K562 (cell line): ENCODE results near the gene CTBS. TPM values are rescaled to one million over a fixed set of nuclear protein-coding genes. Genes with fewer than 3 reads are reported as not detected.

Source experiments
- polyA plus RNA-seq, 8 experiments: library from polyadenylated mRNA; depleted of rRNA in 4 of 8; stranded (reverse) in 5 of 8; unstranded in 3 of 8; fragments of >200 nt; fragmentation: Nextera tagmentation in 2 of 8; fragmentation: Illumina TruSeq in 1 of 8; extraction: Ambion mirVana in 2 of 8; extraction: Trizol in 1 of 8; gene quantifications; 2 replicates each; pipeline versions ENCODE4 v1.2.1 to v1.2.3, GENCODE V29; 2011 to 2014; ENCODE audit warnings: inconsistent platforms in 1 of 8, missing spikeins in 1 of 8
- total RNA-seq, 7 experiments: library from RNA; depleted of rRNA in 6 of 7; stranded (reverse); fragments of >200 nt in 6 of 7; fragmentation: Illumina TruSeq in 2 of 7; extraction: Trizol in 2 of 7; gene quantifications; 2 replicates each; pipeline versions ENCODE4 v1.2.1 to v1.2.3, GENCODE V29; 2011 to 2021; ENCODE audit warnings: low replicate concordance in 1 of 7

Gene CTBS
- total and polyA plus RNA-seq, 9 of the 15 experiments (the other 6 are each of a cell fraction or from before 2014, with no cell fraction given): 3.0 to 19.8 (median 9.9) TPM

Other genes with a start within 250 kb of the CTBS start
- not detected in 2 replicates for gene DNASE2B, start 176.0 kb downstream of the CTBS start, total RNA-seq (2014; rRNA removed)
- not detected in 2 replicates for gene DNASE2B, start 176.0 kb downstream of the CTBS start, total RNA-seq (2014; rRNA removed; fragmentation: Illumina TruSeq; extraction: Trizol)
- not detected in 2 replicates for gene DNASE2B, start 176.0 kb downstream of the CTBS start, total RNA-seq (2015; rRNA removed; fragmentation: Illumina TruSeq; extraction: Trizol)
- not detected in 2 replicates for gene DNASE2B, start 176.0 kb downstream of the CTBS start, total RNA-seq (2021)
- not detected in 2 replicates for gene DNASE2B, start 176.0 kb downstream of the CTBS start, polyA plus RNA-seq (2011; rRNA removed)
- gene DNASE2B, start 176.0 kb downstream of the CTBS start, polyA plus RNA-seq (2014; fragmentation: Illumina TruSeq; extraction: Trizol): not detected in 2 replicates
- gene DNASE2B, start 176.0 kb downstream of the CTBS start, polyA plus RNA-seq (2014; fragmentation: Nextera tagmentation; extraction: Ambion mirVana): not detected
- not detected in 2 replicates for gene DNASE2B, start 176.0 kb downstream of the CTBS start, polyA plus RNA-seq (2014; rRNA removed)
- 101 and 113 TPM in 2 replicates for gene RPF1, start 95.2 kb downstream of the CTBS start, total RNA-seq (2014; rRNA removed)
- gene RPF1, start 95.2 kb downstream of the CTBS start, total RNA-seq (2014; rRNA removed; fragmentation: Illumina TruSeq; extraction: Trizol): 90.2 and 101 TPM in 2 replicates
- 91.9 and 99.8 TPM in 2 replicates for gene RPF1, start 95.2 kb downstream of the CTBS start, total RNA-seq (2015; rRNA removed; fragmentation: Illumina TruSeq; extraction: Trizol)
- 52.4 and 54.8 TPM in 2 replicates for gene RPF1, start 95.2 kb downstream of the CTBS start, total RNA-seq (2021)
- gene RPF1, start 95.2 kb downstream of the CTBS start, polyA plus RNA-seq (2011; rRNA removed): 64.8 and 88.8 TPM in 2 replicates
- gene RPF1, start 95.2 kb downstream of the CTBS start, polyA plus RNA-seq (2014; fragmentation: Illumina TruSeq; extraction: Trizol): 123 and 156 TPM in 2 replicates
- 10 to 100 TPM; 68.0 to 84.7 TPM for gene RPF1, start 95.2 kb downstream of the CTBS start, polyA plus RNA-seq (2014; fragmentation: Nextera tagmentation; extraction: Ambion mirVana)
- 126 TPM in 2 replicates for gene RPF1, start 95.2 kb downstream of the CTBS start, polyA plus RNA-seq (2014; rRNA removed)
- 0.86 TPM in 1 of 2 replicates, not detected in the other for gene SPATA1, start 68.1 kb downstream of the CTBS start, total RNA-seq (2014; rRNA removed)
- gene SPATA1, start 68.1 kb downstream of the CTBS start, total RNA-seq (2014; rRNA removed; fragmentation: Illumina TruSeq; extraction: Trizol): 1.5 and 1.7 TPM in 2 replicates
- 1.6 and 1.8 TPM in 2 replicates for gene SPATA1, start 68.1 kb downstream of the CTBS start, total RNA-seq (2015; rRNA removed; fragmentation: Illumina TruSeq; extraction: Trizol)
- 2.2 and 2.3 TPM in 2 replicates for gene SPATA1, start 68.1 kb downstream of the CTBS start, total RNA-seq (2021)
- gene SPATA1, start 68.1 kb downstream of the CTBS start, polyA plus RNA-seq (2011; rRNA removed): 1.4 and 2.9 TPM in 2 replicates
- gene SPATA1, start 68.1 kb downstream of the CTBS start, polyA plus RNA-seq (2014; fragmentation: Illumina TruSeq; extraction: Trizol): 0.79 TPM in 1 of 2 replicates, not detected in the other
- gene SPATA1, start 68.1 kb downstream of the CTBS start, polyA plus RNA-seq (2014; fragmentation: Nextera tagmentation; extraction: Ambion mirVana): 1 to 10 TPM; 1.1 TPM
- 0.40 and 1.8 TPM in 2 replicates for gene SPATA1, start 68.1 kb downstream of the CTBS start, polyA plus RNA-seq (2014; rRNA removed)
- gene GNG5, start 67.9 kb downstream of the CTBS start, total RNA-seq (2014; rRNA removed): 61.9 and 71.1 TPM in 2 replicates
- gene GNG5, start 67.9 kb downstream of the CTBS start, total RNA-seq (2014; rRNA removed; fragmentation: Illumina TruSeq; extraction: Trizol): 114 and 116 TPM in 2 replicates
- 150 and 155 TPM in 2 replicates for gene GNG5, start 67.9 kb downstream of the CTBS start, total RNA-seq (2015; rRNA removed; fragmentation: Illumina TruSeq; extraction: Trizol)
- gene GNG5, start 67.9 kb downstream of the CTBS start, total RNA-seq (2021): 169 and 179 TPM in 2 replicates
- 87.2 and 113 TPM in 2 replicates for gene GNG5, start 67.9 kb downstream of the CTBS start, polyA plus RNA-seq (2011; rRNA removed)
- gene GNG5, start 67.9 kb downstream of the CTBS start, polyA plus RNA-seq (2014; fragmentation: Illumina TruSeq; extraction: Trizol): 243 and 281 TPM in 2 replicates
- 100 to 1,000 TPM; 242 to 243 TPM for gene GNG5, start 67.9 kb downstream of the CTBS start, polyA plus RNA-seq (2014; fragmentation: Nextera tagmentation; extraction: Ambion mirVana)
- gene GNG5, start 67.9 kb downstream of the CTBS start, polyA plus RNA-seq (2014; rRNA removed): 138 and 179 TPM in 2 replicates
- 42.0 and 53.7 TPM in 2 replicates for gene SSX2IP, start 116.0 kb upstream of the CTBS start, total RNA-seq (2014; rRNA removed)
- gene SSX2IP, start 116.0 kb upstream of the CTBS start, total RNA-seq (2014; rRNA removed; fragmentation: Illumina TruSeq; extraction: Trizol): 96.7 and 113 TPM in 2 replicates
- 69.7 and 73.9 TPM in 2 replicates for gene SSX2IP, start 116.0 kb upstream of the CTBS start, total RNA-seq (2015; rRNA removed; fragmentation: Illumina TruSeq; extraction: Trizol)
- gene SSX2IP, start 116.0 kb upstream of the CTBS start, total RNA-seq (2021): 66.4 and 66.7 TPM in 2 replicates
- 40.6 and 61.7 TPM in 2 replicates for gene SSX2IP, start 116.0 kb upstream of the CTBS start, polyA plus RNA-seq (2011; rRNA removed)
- 54.3 and 62.1 TPM in 2 replicates for gene SSX2IP, start 116.0 kb upstream of the CTBS start, polyA plus RNA-seq (2014; fragmentation: Illumina TruSeq; extraction: Trizol)
- 10 to 100 TPM; 20.6 to 25.8 TPM for gene SSX2IP, start 116.0 kb upstream of the CTBS start, polyA plus RNA-seq (2014; fragmentation: Nextera tagmentation; extraction: Ambion mirVana)
- gene SSX2IP, start 116.0 kb upstream of the CTBS start, polyA plus RNA-seq (2014; rRNA removed): 45.4 and 50.5 TPM in 2 replicates